ENCODE results near the gene CAMP.

Gene CAMP
- long read RNA-seq, result 0 reads

- DNase-seq (ENCODE audit: low read depth in 1 of 2, low spot score in 1 of 2), result peak; percentile 98 to 100
- Histone ChIP-seq H3K4me3 (replicated peaks; ENCODE audit: insufficient read depth, low read length) (no peak within 1 kb of the TSS), H3K27ac (replicated peaks) (peak within 1 kb of the TSS; percentile 44), H3K27me3 (ENCODE audit: insufficient read depth, poor library complexity, severe bottlenecking) (no peaks in the 10 kb centered on the region)
- peak; percentile 99 for TF ChIP-seq SPI1 (IDR thresholded peaks at IDR 0.05; ENCODE audit: borderline replicate concordance, low read depth)
- TF ChIP-seq GABPA (IDR thresholded peaks at IDR 0.05; ENCODE audit: low read depth), result peak; percentile 56
- TF ChIP-seq POLR2AphosphoS5 (IDR thresholded peaks at IDR 0.05; ENCODE audit: low read depth), result peak; percentile 98
- TF ChIP-seq, protein P1, sequence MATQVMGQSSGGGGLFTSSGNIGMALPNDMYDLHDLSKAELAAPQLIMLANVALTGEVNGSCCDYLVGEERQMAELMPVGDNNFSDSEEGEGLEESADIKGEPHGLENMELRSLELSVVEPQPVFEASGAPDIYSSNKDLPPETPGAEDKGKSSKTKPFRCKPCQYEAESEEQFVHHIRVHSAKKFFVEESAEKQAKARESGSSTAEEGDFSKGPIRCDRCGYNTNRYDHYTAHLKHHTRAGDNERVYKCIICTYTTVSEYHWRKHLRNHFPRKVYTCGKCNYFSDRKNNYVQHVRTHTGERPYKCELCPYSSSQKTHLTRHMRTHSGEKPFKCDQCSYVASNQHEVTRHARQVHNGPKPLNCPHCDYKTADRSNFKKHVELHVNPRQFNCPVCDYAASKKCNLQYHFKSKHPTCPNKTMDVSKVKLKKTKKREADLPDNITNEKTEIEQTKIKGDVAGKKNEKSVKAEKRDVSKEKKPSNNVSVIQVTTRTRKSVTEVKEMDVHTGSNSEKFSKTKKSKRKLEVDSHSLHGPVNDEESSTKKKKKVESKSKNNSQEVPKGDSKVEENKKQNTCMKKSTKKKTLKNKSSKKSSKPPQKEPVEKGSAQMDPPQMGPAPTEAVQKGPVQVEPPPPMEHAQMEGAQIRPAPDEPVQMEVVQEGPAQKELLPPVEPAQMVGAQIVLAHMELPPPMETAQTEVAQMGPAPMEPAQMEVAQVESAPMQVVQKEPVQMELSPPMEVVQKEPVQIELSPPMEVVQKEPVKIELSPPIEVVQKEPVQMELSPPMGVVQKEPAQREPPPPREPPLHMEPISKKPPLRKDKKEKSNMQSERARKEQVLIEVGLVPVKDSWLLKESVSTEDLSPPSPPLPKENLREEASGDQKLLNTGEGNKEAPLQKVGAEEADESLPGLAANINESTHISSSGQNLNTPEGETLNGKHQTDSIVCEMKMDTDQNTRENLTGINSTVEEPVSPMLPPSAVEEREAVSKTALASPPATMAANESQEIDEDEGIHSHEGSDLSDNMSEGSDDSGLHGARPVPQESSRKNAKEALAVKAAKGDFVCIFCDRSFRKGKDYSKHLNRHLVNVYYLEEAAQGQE (IDR thresholded peaks at IDR 0.05; ENCODE audit: insufficient replicate concordance, low read depth), result no peak
Measured at GRCh38 chr3:48222616-48223513, at the start of gene CAMP. CAMP (plus strand) TSS chr3:48223495; CDS start chr3:48223512, 17 bp downstream.

DNA sequence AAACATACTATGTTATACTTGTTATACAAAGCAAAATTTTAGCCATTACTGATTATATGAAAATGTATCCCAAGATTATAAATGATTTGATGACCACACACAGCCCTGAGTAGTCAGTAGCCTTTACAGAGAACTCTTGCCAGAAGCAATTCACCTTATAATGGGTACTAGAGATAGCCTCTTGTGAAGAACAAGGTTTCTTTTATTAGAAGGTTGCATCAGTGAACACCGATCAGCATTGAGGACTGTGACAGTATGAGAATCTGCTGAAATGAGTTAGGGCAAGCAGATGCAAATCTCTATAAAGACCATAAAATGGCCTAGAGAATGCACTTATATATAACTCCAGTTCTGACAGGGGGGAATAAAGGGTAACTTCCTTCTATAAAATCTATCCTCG, 45.2 kb upstream of the CAMP start:
- no peaks in the 10 kb centered on the region for H3K27me3 ChIP-seq (ENCODE audit: insufficient read depth, poor library complexity, severe bottlenecking)
- TF ChIP-seq, protein P1 (IDR thresholded peaks at IDR 0.05; ENCODE audit: insufficient replicate concordance, low read depth), result no peak
- TF ChIP-seq SPI1 (IDR thresholded peaks at IDR 0.05; ENCODE audit: borderline replicate concordance, low read depth) (no peak), GABPA (IDR thresholded peaks at IDR 0.05; ENCODE audit: low read depth) (no peak), POLR2AphosphoS5 (IDR thresholded peaks at IDR 0.05; ENCODE audit: low read depth) (no peak)
- TF ChIP-seq, protein P2, sequence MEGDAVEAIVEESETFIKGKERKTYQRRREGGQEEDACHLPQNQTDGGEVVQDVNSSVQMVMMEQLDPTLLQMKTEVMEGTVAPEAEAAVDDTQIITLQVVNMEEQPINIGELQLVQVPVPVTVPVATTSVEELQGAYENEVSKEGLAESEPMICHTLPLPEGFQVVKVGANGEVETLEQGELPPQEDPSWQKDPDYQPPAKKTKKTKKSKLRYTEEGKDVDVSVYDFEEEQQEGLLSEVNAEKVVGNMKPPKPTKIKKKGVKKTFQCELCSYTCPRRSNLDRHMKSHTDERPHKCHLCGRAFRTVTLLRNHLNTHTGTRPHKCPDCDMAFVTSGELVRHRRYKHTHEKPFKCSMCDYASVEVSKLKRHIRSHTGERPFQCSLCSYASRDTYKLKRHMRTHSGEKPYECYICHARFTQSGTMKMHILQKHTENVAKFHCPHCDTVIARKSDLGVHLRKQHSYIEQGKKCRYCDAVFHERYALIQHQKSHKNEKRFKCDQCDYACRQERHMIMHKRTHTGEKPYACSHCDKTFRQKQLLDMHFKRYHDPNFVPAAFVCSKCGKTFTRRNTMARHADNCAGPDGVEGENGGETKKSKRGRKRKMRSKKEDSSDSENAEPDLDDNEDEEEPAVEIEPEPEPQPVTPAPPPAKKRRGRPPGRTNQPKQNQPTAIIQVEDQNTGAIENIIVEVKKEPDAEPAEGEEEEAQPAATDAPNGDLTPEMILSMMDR (IDR thresholded peaks at IDR 0.05; ENCODE audit: insufficient read depth, low read length), result no peak
- DNase-seq (ENCODE audit: low read depth in 1 of 2, low spot score in 1 of 2), result no peak
- H3K4me3 ChIP-seq (replicated peaks; ENCODE audit: insufficient read depth, low read length), result no peak overlapping the region
- no peak overlapping the region for H3K27ac ChIP-seq (replicated peaks)

DNA sequence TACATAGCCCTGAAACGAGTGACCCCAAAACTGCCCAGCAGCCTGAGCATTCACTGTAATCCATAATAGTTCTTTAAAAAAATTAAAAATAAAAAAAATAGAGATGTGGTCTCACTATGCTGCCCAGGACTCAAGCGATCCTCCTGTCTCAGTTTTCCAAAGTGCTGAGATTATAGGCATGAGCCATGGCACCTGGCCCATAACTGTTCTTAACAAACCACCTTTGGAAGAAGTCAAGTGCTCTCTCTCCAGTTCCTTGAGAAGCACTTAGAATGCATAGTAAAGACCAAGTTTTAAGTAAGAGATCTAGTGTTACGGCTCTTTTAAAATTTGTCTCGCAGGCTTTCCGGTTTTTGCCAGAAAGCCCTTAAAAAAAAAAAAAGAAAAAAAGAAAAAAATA, 43.3 kb upstream of the CAMP start:
- TF ChIP-seq POLR2AphosphoS5 (IDR thresholded peaks at IDR 0.05; ENCODE audit: low read depth), result no peak
- TF ChIP-seq, protein P1 (IDR thresholded peaks at IDR 0.05; ENCODE audit: insufficient replicate concordance, low read depth), result no peak
- H3K27me3 ChIP-seq (ENCODE audit: insufficient read depth, poor library complexity, severe bottlenecking), result no peaks in the 10 kb centered on the region
- no peak for DNase-seq (ENCODE audit: low read depth in 1 of 2, low spot score in 1 of 2)
- no peak overlapping the region for H3K4me3 ChIP-seq (replicated peaks; ENCODE audit: insufficient read depth, low read length)
- no peak overlapping the region for H3K27ac ChIP-seq (replicated peaks)

Data from HL-60 (cell line).